Activated CD4-positive, alpha-beta T cell treated with anti-CD3 and anti-CD28 coated beads, Interleukin-2, amount 10 ng/mL, durations not matched to agents 7 days and 5 days (primary cell): Measurements from ENCODE around the gene CCNY. TPM values are rescaled to one million over a fixed set of nuclear protein-coding genes. Genes with fewer than 3 reads are reported as not detected.
A peak's percentile ranks its signal among the peaks of the same experiment; 100 is the strongest.
"Not testable (repeated sequence)": the region's sequence is repeated elsewhere in the genome, so short reads cannot be mapped to it uniquely, and the experiment has no call there.

Experiments
- CTCF ChIA-PET: fragments of 350-600 bp; sonication (Branson Sonifier 250); formaldehyde crosslinking; loops from one replicate; lab custom pipeline; 2021; ENCODE audit warnings: antibody characterized with exemption; lab: Charles Lee
- POLR2A ChIA-PET: fragments of 350-600 bp; sonication (Branson Sonifier 250); formaldehyde crosslinking; loops from one replicate; lab custom pipeline; 2021; ENCODE audit warnings: antibody characterized with exemption; lab: Charles Lee
- DNase-seq: peaks from one replicate; pipeline ENCODE4 v3.0.0-alpha.2; 2020
- H3K27ac Mint-ChIP-seq: one replicate; pipeline ENCODE4 v1.8.0; 2021; ENCODE audit warnings: mild to moderate bottlenecking, moderate library complexity, mixed read lengths
- H3K27me3 Mint-ChIP-seq: one replicate; pipeline ENCODE4 v1.8.0; 2021; ENCODE audit warnings: mixed read lengths
- H3K36me3 Mint-ChIP-seq: one replicate; pipeline ENCODE4 v1.8.0; 2021; ENCODE audit warnings: low read depth, mixed read lengths
- H3K4me1 Mint-ChIP-seq: one replicate; pipeline ENCODE4 v1.8.0; 2021; ENCODE audit warnings: mixed read lengths
- H3K4me3 Mint-ChIP-seq: one replicate; pipeline ENCODE4 v1.8.0; 2021; ENCODE audit warnings: mild to moderate bottlenecking, moderate library complexity, mixed read lengths
- H3K9me3 Mint-ChIP-seq: one replicate; pipeline ENCODE4 v1.8.0; 2021; ENCODE audit warnings: mixed read lengths
- total RNA-seq, 2 experiments: library from RNA; stranded (reverse); gene quantifications; one replicate each; pipeline ENCODE4 v1.2.3, GENCODE V29; 2021

CCNY gene
- total RNA-seq, 2 experiments from 2014 or later = 67.4 to 76.4 TPM

DNA sequence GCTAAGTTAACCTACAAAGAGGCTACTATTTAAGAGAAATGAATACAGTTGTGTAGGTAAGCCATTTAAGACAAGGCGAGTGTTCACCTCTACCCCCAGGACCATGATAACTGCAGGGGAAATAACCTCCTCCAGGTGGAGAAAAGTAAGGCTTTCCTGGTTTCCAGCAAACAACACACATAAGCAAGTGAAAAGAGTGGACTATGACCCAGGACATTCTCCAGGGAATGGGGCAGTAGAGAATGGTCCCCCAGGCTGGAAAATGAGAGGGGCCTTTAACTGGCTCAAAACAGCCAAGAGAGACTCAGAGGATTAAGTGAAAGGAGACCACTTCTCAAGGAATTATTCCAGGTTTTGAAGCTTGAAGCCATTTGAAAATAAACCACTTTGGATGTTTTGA is 167.8 kb downstream of the CCNY start:
- Mint-ChIP-seq H3K4me3 (no peak overlapping the region), H3K27ac (no peak overlapping the region), H3K9me3 (no peaks in the 10 kb centered on the region), H3K27me3 (no peaks in the 10 kb centered on the region), H3K36me3 (peaks cover 4% of the 10 kb centered on the region), H3K4me1 (peaks cover 5% of the 10 kb centered on the region)
- POLR2A ChIA-PET = no interaction called here
- CTCF ChIA-PET = no interaction called here
- DNase-seq = no peak

DNA sequence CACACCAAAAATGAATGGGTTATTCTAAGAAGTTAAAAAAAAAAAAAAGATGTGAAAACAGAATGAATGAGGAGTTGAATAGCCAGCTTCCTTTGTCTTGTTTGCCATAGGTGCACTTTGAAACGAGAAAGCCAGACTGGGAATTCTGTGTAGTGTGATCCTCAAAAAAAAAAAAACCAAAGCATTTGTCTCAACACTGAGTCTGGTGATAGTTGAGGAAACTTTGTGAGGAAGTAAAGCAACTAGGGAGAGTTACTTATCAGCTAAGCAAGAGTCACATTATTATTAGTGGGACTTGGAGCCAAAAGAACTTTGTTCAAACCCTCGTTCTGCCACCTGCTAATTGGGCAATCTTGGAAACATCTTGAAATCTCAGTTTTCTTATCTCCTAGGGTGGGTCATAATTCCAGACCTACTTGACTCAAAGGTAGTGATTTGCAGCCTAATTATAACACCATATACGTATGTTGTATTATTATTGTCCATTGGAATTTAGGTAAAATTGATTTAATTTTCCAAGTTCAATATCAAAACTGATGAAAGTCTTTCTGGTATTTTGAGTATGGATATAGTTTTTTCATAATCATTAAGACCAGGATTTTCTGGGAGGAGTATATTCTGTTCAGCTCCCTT is 169.0 kb downstream of the CCNY start:
- ChIA-PET CTCF (interaction anchor here (0.6 to 1.7 kb wide), 3 partner anchors 8 to 404 kb away, joined by 3 read pairs; no protein-coding TSS in a partner anchor), POLR2A (no interaction called here)
- no peak for DNase-seq
- H3K36me3 Mint-ChIP-seq = peaks cover 3% of the 10 kb centered on the region
- H3K9me3 Mint-ChIP-seq = no peaks in the 10 kb centered on the region
- H3K4me3 Mint-ChIP-seq = no peak overlapping the region
- no peaks in the 10 kb centered on the region for H3K27me3 Mint-ChIP-seq
- H3K27ac Mint-ChIP-seq = no peak overlapping the region
- H3K4me1 Mint-ChIP-seq = peaks cover 5% of the 10 kb centered on the region

DNA sequence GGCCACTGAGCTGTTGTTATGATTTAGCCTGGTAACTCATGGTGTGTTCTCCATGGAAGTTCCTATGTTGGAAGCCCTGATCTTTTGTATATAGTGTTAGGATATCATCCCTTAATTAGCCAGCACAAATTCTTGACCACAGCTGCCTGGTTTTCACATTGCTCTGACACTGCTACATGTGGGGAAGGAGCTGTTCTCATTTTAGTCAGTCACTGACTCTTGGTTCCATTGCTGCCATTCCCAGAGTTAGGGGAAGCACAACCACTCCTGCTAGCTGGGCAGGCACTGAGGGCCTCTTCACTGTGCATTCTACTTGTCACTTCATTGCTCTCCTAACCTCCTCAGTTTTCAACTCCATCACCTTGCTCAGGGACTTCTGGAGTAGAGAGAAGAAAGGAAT is 170.4 kb downstream of the CCNY start:
- Mint-ChIP-seq H3K36me3 (peaks cover 12% of the 10 kb centered on the region), H3K27me3 (no peaks in the 10 kb centered on the region), H3K4me3 (no peak overlapping the region), H3K27ac (no peak overlapping the region), H3K4me1 (peaks cover 5% of the 10 kb centered on the region), H3K9me3 (no peaks in the 10 kb centered on the region)
- no peak for DNase-seq
- CTCF ChIA-PET = interaction anchor here (1.7 kb wide), 1 partner anchor 9 kb away, joined by 3 read pairs; no protein-coding TSS in a partner anchor
- POLR2A ChIA-PET = no interaction called here

DNA sequence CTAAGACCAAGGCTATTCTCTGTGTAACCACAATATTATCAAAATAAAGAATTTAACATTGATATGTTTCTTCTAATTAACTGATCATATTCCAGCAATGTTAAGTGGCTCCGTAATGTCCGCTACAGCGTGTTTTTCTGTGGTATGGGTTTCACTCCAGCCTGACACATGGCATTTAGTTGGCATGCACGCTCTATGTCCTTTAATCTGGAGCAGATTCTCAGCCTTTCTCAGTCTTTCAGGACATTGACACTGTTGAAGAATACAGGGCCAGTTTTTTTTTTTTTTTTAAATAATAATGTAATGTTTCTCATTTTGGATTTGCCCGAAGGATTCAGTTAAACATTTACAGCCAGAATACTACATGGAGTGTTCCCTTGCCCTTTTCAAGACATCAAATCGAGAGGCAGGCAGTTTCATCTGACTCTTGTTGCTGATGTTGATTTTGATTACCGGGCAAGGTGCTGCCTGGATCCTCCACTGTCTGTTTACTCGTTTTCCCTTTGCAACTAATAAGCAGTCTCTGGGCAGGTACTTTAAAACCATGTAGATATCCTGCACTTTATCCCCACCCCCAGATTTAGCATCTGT is 171.3 kb downstream of the CCNY start:
- Mint-ChIP-seq H3K4me3 (no peak overlapping the region), H3K27ac (no peak overlapping the region), H3K36me3 (peaks cover 15% of the 10 kb centered on the region), H3K4me1 (peaks cover 5% of the 10 kb centered on the region), H3K27me3 (no peaks in the 10 kb centered on the region), H3K9me3 (no peaks in the 10 kb centered on the region)
- DNase-seq = no peak
- POLR2A ChIA-PET = no interaction called here
- CTCF ChIA-PET = no interaction called here

DNA sequence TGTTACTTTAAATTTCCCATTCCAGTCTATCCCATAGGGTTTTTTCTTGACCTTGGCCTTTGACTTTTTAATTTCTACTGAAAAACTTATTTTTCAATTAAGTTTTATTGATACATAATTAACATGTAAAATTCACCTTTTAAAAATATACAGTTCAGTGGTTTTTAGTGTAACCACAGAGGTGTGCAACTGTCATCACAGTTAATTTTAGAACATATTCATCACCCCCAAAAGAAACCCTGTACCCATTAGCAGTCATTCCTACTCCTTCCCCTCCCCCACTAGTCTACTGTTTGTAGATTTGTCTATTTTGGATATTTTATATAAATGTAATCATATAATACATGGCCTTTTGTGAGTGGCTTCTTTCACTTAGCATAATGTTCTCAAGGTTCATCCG is 172.3 kb downstream of the CCNY start:
- POLR2A ChIA-PET = no interaction called here

DNA sequence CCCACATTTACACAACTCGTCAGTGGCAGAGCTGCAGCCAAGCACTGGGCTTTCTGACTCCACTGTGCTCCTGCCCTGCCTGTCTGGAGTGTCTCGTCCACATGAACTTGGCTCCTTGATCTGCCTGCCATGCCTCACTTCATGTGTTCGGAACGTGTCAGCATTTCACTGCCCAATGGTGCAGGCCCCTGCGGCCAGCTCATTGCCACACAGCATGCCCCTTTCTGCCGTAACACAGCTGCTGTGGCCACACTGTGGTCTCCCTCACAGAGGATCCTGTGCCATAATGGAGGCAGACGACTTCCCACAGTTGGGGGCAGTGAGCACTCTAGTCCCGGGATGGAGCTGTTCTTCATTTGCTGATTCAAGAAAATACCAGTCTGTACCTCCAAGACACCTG is 174.6 kb downstream of the CCNY start:
- no peak for DNase-seq
- no peaks in the 10 kb centered on the region for H3K27me3 Mint-ChIP-seq
- H3K9me3 Mint-ChIP-seq = no peaks in the 10 kb centered on the region
- H3K36me3 Mint-ChIP-seq = peaks cover 15% of the 10 kb centered on the region
- peaks cover 4% of the 10 kb centered on the region for H3K4me1 Mint-ChIP-seq
- H3K4me3 Mint-ChIP-seq = no peak overlapping the region
- ChIA-PET POLR2A (no interaction called here), CTCF (interaction anchor here (0.9 to 1.9 kb wide), 3 partner anchors 9 to 60 kb away, joined by 3 to 7 read pairs (median 3); no protein-coding TSS in a partner anchor)
- H3K27ac Mint-ChIP-seq = no peak overlapping the region

More for the DNA sequence above, 172.3 kb downstream of the CCNY start:
- Mint-ChIP-seq H3K27me3 (no peaks in the 10 kb centered on the region), H3K36me3 (peaks cover 15% of the 10 kb centered on the region), H3K4me1 (peaks cover 5% of the 10 kb centered on the region), H3K4me3 (no peak overlapping the region), H3K27ac (no peak overlapping the region), H3K9me3 (no peaks in the 10 kb centered on the region)
- no peak for DNase-seq
- CTCF ChIA-PET = interaction anchor here (0.6 to 1.0 kb wide), 2 partner anchors 12 to 546 kb away, joined by 3 read pairs; no protein-coding TSS in a partner anchor

DNA sequence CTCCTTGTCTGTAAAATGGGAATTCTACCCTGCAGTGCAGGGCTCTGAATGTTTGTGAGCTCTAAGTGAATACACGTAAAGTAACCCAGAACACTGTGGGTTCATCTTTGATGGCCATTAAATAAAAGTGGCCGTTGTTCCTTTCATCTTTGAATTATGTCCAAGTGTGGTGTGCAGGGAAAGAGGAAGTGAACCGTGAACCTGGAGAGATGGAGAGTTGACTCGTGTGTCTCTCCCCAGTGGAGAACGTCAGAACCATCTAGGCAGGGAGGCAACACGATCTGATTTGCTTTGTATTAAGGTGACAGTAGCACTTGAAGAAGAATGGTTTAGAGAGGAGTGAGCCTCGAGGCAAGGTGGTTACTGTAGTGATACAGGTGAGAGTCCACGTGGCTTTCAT is 175.3 kb downstream of the CCNY start:
- H3K27me3 Mint-ChIP-seq = no peaks in the 10 kb centered on the region
- peak overlapping the region; percentile 32 for H3K27ac Mint-ChIP-seq
- H3K9me3 Mint-ChIP-seq = no peaks in the 10 kb centered on the region
- H3K4me3 Mint-ChIP-seq = no peak overlapping the region
- CTCF ChIA-PET = interaction anchor here (0.9 to 1.9 kb wide), 3 partner anchors 8 to 61 kb away, joined by 3 to 7 read pairs (median 3); no protein-coding TSS in a partner anchor
- peaks cover 15% of the 10 kb centered on the region for H3K36me3 Mint-ChIP-seq
- H3K4me1 Mint-ChIP-seq = peaks cover 7% of the 10 kb centered on the region
- POLR2A ChIA-PET = no interaction called here
- no peak for DNase-seq

DNA sequence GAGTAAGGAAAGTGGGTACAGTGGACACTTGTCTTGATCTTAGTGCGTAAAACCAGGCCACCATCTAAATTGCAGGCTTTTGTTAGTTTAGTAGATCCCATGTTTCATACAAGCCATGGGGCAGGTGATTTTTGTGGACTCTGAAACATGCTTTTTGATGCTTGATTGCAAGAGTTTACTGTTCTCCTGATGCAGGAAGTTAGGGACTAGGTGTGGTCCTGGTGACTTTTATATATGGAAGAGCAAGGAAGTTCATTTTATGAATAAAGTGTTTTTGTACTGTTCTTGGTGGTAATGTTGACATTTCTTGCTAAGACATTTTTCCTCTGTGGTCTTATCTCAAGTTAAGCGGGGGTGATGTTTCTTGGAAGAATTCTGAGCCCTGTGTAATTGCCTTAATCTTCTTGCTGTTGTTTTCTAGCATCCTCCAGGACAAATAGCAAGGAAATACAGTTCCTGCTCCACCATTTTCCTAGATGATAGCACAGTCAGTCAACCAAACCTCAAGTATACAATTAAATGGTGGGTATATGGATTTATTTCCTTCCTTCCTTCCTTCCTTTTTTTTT is 179.9 kb downstream of the CCNY start:
- no peaks in the 10 kb centered on the region for H3K27me3 Mint-ChIP-seq

DNA sequence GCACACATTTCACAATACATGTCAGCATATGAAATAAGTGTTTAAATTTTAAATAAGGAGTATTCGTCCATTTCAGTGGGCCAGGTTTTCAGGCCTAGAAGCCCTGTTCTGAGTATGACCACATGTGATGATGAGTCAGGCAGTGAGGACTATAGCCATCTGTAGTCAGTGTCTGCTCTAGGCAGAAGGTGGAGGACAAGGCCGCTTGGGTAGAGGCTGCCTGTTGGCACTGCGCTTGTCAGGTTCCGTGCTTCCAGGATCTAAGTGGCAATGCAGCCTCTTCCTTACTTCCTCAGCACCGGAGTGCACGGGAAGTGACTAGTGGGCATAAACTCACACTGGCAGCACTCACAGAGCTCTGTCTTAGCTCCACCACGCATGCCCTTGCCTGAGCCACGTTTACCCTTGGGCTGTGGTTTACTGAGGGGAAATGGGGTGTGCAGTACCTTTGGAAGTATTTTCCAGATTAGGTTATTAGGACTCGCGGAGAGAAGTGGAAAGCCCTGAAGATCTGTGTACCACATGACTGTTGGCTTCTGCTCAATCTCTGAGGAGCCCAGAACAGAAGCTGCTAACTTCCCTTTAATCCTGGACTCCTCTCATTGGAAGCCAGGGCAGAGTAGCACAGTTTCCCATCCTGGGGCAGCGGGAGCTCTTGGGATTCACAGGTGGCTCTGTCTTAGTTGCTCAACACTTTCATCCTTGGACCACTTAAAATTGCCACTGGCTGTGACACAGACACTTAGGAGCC is 181.3 kb downstream of the CCNY start:
- POLR2A ChIA-PET = no interaction called here
- Mint-ChIP-seq H3K36me3 (peaks cover 2% of the 10 kb centered on the region), H3K4me1 (peaks cover 7% of the 10 kb centered on the region), H3K4me3 (no peak overlapping the region), H3K27me3 (no peaks in the 10 kb centered on the region), H3K9me3 (no peaks in the 10 kb centered on the region), H3K27ac (no peak overlapping the region)
- CTCF ChIA-PET = interaction anchor here (1.7 kb wide), 1 partner anchor 22 kb away, joined by 3 read pairs; no protein-coding TSS in a partner anchor
- DNase-seq = no peak

More for the DNA sequence above, 179.9 kb downstream of the CCNY start:
- Mint-ChIP-seq H3K4me1 (peaks cover 7% of the 10 kb centered on the region), H3K9me3 (no peaks in the 10 kb centered on the region), H3K36me3 (peaks cover 10% of the 10 kb centered on the region), H3K27ac (no peak overlapping the region), H3K4me3 (no peak overlapping the region)
- no peak for DNase-seq
- ChIA-PET POLR2A (no interaction called here), CTCF (no interaction called here)

DNA sequence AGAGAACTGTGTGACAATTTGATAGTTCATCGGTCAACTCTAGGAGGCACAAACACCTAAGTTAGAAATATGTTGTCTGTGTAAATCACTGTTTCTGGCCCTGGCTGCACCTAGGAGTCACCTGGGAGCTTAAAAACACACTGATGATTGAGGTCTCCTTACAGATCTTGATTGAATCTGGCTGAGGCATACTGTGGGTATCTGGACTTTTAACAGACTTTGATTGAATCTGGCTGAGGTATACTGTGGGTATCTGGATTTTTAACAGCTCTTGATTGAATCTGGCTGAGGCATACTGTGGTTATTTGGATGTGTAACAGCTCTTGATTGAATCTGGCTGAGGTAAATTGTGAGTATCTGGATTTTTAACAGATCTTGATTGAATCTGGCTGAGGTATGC is 181.9 kb downstream of the CCNY start:
- H3K27me3 Mint-ChIP-seq, POLR2A ChIA-PET, DNase-seq, H3K27ac Mint-ChIP-seq, H3K9me3 Mint-ChIP-seq, H3K4me1 Mint-ChIP-seq, H3K36me3 Mint-ChIP-seq, H3K4me3 Mint-ChIP-seq: not testable (repeated sequence)
- CTCF ChIA-PET = interaction anchor here (1.7 kb wide), 1 partner anchor 23 kb away, joined by 3 read pairs; no protein-coding TSS in a partner anchor

DNA sequence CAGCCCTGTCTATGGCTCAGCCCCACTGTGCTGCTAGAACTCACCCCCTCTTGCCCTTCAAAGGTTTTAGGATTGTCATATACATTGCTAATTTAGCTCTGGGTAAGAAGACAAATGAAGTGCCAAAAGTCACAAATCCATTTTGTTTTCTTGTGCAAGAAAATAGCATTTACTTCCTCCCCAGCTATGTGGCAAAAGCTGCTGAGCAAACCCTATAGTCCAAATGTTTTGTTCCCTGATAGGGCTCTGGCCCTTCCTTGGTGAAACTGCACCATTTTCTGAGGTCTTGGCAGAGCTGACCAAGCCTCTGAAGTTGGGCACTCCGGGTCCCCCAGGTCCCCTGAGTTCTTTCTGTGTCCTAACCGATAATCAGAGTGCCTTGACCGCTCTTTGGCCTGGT is 184.7 kb downstream of the CCNY start:
- no peak for DNase-seq

DNA sequence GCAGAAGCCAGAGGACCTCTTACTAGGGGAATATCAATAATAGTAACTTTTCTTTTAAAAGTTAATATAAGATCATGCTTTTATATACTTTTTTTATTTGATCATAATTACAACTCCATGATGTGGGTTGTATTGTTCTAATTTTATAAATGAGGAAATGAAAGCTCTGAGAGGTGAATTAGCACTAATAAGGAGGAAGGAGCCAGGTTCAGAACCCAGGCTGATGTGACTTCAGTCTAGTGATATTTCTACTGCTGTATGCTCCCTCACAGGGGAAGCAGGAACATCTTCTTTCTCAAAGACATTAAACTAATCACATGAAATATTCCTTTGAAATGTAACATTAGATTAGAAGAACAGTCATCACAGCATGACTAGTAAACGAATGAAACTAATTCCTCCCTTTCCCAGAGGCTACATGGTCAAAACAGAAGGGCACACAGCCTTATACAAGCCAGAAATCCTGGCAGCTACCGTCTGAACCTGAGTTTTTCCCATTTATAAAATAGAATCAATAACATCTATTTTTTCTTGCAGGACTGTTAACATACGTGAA is 187.4 kb downstream of the CCNY start:
- ChIA-PET CTCF (interaction anchor here (1.5 kb wide), 1 partner anchor 37 kb away, joined by 3 read pairs; no protein-coding TSS in a partner anchor), POLR2A (no interaction called here)
- Mint-ChIP-seq H3K27me3 (no peaks in the 10 kb centered on the region), H3K36me3 (peaks cover 5% of the 10 kb centered on the region), H3K9me3 (no peaks in the 10 kb centered on the region), H3K4me3 (no peak overlapping the region), H3K4me1 (no peaks in the 10 kb centered on the region), H3K27ac (no peak overlapping the region)
- DNase-seq = no peak

More for the DNA sequence above, 184.7 kb downstream of the CCNY start:
- CTCF ChIA-PET = interaction anchor here (1.2 to 1.6 kb wide), 2 partner anchors 12 to 194 kb away, joined by 3 read pairs; no protein-coding TSS in a partner anchor
- H3K4me3 Mint-ChIP-seq = no peak overlapping the region
- H3K36me3 Mint-ChIP-seq = peaks cover 2% of the 10 kb centered on the region
- POLR2A ChIA-PET = no interaction called here
- H3K27ac Mint-ChIP-seq = no peak overlapping the region
- H3K27me3 Mint-ChIP-seq = no peaks in the 10 kb centered on the region
- H3K9me3 Mint-ChIP-seq = no peaks in the 10 kb centered on the region
- H3K4me1 Mint-ChIP-seq = peaks cover 4% of the 10 kb centered on the region
